Vagina (tissue), 2 donors: ENCODE results near the gene RPP14.

ENCODE experiments used
- CTCF ChIP-seq, 3 experiments: fragments of 450-650 bp in 2 of 3; fragments of 200-600 bp in 1 of 3; sonication (generic) in 1 of 3; IDR thresholded peaks; one replicate each; pipeline ENCODE4 v1.5.1; 2017 to 2019; ENCODE audit warnings: antibody characterized with exemption in 3 of 3, mild to moderate bottlenecking in 2 of 3, moderate library complexity in 2 of 3
- POLR2AphosphoS5 ChIP-seq, 2 donors: sonication (generic); formaldehyde crosslinking; IDR thresholded peaks; one replicate each; pipeline ENCODE4 v1.9.0; 2017; ENCODE audit warnings: antibody characterized with exemption in 2 of 2, mild to moderate bottlenecking in 2 of 2, low read depth in 1 of 2; ENCODE audit not compliant: insufficient read depth in 1 of 2

- TF ChIP-seq CTCF (IDR thresholded peaks at IDR 0.05) (no peak), POLR2AphosphoS5 (IDR thresholded peaks at IDR 0.05; ENCODE audit: insufficient read depth in 1 of 2, low read depth in 1 of 2) (no peak)
These were observed 43.9 kb upstream of the RPP14 start for GRCh38 chr3:58261954-58262666.
